ENCODE data around the gene CCN6.
"Not testable (repeated sequence)": the region's sequence is repeated elsewhere in the genome, so short reads cannot be mapped to it uniquely, and the experiment has no call there.

CCN6 gene

GRCh38 chr6:112049996-112050395 lies 3.9 kb upstream of the CCN6 start:
- DNase-seq (ENCODE audit: low read depth, low spot score), result no peak

DNA sequence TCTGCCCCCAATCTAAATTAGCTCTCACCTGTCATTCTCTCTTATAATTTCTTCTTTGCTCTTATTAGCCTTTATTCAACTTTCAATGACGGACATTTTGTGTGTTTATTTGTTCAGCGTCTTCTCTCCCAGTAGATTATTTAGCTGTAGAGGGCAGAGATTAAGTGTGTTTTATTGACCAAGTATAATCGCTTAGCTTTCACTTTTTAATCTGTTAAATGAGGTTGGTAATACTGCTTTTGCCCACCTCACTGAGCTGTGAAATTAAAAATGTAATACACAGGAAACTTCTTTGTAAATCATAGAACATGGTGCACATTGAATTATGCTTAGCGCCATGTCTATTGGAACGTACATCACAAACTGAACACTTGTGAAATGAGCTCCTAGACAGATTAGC lies 3.5 kb upstream of the CCN6 start:
- DNase-seq (ENCODE audit: low read depth, low spot score), result no peak

- not testable (repeated sequence) for DNase-seq (ENCODE audit: low read depth, low spot score)
Observed at GRCh38 chr6:112051251-112051740, 2.6 kb upstream of the CCN6 start.

- DNase-seq (ENCODE audit: low read depth, low spot score), result no peak
Observed at GRCh38 chr6:112054555-112055190, 769 bp downstream of the CCN6 start.

- DNase-seq (ENCODE audit: low read depth, low spot score), result no peak
Observed at GRCh38 chr6:112058243-112059032, 4.5 kb downstream of the CCN6 start.

DNA sequence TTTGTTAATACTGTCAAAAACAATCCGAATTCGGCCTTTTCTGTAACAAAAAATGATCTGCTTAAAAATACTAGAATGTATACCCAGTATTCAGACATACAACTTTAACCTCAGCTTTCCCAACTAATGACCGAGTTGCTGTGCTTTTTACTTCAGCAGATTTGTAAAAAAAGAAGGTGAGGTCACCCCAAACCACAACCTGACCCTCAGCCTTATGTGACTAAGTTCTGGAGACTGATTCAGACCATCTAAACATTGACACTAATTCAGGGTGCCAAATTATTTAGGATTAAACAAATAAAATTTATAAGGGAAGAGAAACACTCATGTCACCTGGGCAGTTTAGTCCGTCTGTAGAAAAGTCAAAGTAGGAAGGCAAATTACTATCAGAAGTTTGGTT lies 7.7 kb downstream of the CCN6 start:
- DNase-seq (ENCODE audit: low read depth, low spot score), result peak; percentile 22

GRCh38 chr6:112062966-112063365 lies 9.1 kb downstream of the CCN6 start:
- no peak for DNase-seq (ENCODE audit: low read depth, low spot score)

GRCh38 chr6:112065426-112065986 lies 11.6 kb downstream of the CCN6 start:
- no peak for DNase-seq (ENCODE audit: low read depth, low spot score)

DNA sequence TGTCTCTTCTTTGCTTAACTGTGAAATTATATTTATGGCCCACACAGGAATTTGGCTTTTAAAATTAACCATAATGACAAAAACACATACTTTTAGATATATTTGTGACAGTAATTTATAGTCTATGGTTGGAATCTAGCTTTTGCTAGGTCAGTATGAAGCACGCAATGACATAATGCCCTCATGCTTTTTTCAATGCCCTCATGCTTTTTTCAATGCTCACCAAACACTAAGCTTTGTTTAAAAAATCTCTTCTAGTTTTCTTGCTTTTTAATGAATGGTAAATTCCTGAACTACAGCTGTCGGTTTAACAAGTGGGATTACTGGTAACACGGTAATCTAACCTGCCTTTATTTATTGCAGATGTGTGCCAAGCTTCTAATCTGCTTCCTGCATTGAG lies 12.7 kb downstream of the CCN6 start:
- no peak for DNase-seq (ENCODE audit: low read depth, low spot score)

DNA sequence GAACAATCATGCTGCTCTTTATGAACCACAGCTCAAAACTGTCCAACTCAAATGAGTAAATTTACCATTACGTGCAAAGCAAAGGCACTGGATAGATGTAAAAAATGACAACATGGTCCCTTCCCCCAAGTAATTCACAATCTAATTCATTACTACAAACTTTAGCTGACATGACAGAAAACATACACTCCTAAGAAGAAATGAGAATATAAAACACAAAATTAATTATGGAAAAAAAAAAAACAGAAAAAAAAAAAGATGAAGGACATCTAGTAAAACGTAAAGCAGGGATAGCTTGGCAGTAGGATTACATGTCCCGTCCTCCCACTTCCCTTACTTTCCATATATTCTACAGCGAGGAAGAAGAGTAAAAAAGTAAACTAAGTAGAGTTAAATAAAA lies 27.7 kb downstream of the CCN6 start:
- no peak for DNase-seq (ENCODE audit: low read depth, low spot score)

DNA sequence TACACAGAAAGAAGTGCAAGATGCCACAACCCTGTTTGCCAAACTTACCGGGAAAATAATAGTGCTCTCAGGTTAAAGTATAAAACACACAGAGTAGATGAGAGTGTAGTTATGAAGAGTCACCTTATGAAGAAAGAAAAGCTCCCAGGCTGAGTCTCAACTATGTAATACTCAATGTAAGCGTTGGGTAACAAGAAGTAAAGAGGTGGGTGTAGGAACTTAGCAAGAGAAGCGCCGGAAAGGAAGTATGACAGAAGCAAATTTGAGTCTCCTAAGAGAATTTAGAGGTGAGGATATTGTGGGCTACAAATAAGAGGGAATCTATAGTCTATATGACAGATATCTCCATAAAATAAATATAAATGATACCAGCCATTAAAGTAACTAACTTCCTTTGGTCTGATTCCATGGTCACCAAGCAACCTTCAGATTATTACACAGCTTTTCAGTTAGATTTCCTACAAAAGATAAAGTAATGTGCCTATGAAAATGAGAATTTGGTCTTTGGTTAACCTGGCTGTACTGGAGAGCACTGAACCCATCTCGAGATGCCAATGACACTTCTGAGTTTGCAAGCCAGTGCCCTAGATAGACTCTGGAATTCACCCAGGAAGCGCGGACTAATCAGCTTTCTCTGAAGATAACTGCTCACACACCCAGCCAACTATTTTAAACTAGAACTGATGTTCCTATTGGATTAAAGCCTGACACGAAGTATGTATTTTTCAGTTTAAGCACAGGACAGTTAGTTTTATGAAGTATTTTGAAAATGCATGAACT lies 31.6 kb downstream of the CCN6 start:
- no peak for DNase-seq (ENCODE audit: low read depth, low spot score)

DNA sequence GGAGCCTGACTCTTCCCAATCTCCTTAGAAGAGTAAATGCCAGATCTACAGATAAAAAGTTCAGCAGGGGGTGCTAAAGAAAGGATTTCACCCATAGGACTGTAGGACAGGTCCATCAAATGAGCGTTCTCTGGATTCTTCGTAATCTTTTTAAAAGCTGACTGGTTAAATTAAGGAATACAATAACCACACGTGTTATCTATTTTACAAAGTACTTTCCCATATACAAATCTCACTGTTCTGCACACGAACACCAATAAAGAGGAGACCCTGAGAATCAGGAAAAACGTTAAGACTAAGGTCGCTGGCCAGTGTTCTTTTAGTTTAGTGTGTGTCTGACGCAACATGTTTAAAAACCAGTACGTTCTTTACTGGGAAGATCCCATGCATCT lies 32.8 kb downstream of the CCN6 start:
- DNase-seq (ENCODE audit: low read depth, low spot score), result peak; percentile 54

DNA sequence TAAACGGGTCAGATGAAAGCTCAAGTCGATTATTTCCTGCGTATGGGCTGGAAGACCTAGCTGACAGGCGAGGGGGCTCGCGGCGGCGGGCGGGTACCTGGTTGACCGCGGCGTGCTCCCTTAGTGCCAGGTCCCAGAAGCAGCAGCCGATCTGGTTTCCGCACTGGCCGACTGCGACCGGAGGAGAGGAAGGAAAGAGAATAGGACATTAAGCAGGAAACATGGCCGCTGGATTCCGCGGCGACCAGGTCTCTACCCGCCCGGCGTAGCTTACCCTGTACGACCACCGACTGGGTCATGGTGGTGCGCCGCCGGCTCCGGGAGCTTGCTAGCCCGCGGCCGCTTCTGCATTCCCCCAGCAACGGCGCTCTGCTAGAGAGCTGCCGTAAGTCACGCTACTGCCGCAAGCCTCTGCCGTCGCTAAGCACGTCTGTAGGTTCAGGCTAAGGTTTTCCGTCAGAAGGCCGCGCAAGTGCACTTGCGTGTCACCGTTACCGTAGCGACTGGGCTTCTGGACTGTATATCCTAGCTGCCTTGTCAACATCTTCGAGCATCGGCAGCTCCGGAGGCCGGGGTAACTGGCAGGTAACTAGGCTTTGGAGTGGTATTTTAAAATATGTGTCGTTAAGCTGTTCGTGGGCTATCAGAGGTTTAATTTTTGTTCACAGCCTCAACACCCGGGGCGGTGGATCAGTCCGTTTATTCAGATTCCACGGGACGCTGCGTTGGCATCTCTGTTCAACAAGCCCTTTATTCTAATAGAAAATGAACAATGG lies 33.4 kb downstream of the CCN6 start, which contains the start of the genes FAM229B and TUBE1:
Gene FAM229B, plus strand, starts transcription at position 456 of the 776 bp plus-strand sequence. CDS start 11,693 bp downstream, outside the sequence.
Gene TUBE1, minus strand, starts transcription at position 347 of the 776 bp plus-strand sequence. Its CDS starts 48 bp downstream, at position 299.
- peak; percentile 98 for DNase-seq (ENCODE audit: low read depth, low spot score)

- DNase-seq (ENCODE audit: low read depth, low spot score), result no peak
Observed at GRCh38 chr6:112087916-112088315, 34.0 kb downstream of the CCN6 start.

DNA sequence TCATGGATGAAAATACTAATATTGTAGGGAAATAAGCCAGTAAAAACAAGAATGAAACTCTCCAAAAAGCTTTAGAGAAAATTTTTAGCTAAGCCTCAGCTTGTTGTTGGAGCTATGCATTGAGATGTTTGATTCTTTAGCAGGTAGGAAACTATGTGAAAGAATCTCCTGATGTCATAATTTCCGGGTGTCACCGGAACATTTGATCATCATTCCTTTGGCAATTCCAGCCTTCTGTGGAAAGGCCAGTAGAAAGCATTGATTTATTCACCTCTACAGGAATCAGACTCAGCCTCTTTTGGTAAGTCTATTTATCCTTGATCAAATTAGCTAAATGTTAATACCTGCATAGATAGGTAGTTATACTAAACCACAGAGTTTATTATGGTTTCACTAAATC lies 43.0 kb downstream of the CCN6 start:
- DNase-seq (ENCODE audit: low read depth, low spot score), result no peak

DNA sequence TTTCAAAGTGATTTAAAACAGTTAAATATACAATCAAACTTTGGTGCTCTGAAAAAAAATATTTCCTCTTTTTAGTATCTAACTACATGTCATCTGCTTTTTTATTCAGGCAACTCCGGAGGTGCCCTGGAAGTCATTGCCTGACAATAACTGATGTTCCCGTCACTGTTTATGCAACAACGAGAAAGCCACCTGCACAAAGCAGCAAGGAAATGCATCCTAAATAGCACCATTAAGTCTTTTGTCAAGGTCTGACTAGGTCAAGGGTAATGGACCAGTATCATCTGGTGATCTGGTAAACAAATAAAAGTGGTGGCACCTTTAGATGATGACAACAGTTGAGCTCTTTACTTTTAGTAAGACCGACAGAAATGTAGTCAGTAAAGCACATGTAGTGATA lies 46.7 kb downstream of the CCN6 start:
- no peak for DNase-seq (ENCODE audit: low read depth, low spot score)

DNA sequence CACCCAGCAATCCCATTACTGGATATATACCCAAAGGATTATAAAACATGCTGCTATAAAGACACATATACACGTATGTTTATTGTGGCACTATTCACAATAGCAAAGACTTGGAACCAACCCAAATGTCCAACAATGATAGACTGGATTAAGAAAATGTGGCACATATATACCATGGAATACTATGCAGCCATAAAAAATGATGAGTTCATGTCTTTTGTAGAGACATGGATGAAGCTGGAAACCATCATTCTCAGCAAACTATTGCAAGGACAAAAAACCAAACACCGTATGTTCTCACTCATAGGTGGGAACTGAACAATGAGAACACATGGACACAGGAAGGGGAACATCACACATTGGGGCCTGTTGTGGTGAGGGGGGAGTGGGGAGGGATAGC lies 52.1 kb downstream of the CCN6 start:
- not testable (repeated sequence) for DNase-seq (ENCODE audit: low read depth, low spot score)

- no peak for DNase-seq (ENCODE audit: low read depth, low spot score)
Observed at GRCh38 chr6:112106562-112106961, 52.7 kb downstream of the CCN6 start.

GRCh38 chr6:112109262-112109661 lies 55.4 kb downstream of the CCN6 start:
- DNase-seq (ENCODE audit: low read depth, low spot score), result no peak

- DNase-seq (ENCODE audit: low read depth, low spot score), result no peak
Observed at GRCh38 chr6:112113431-112113830, 59.5 kb downstream of the CCN6 start.

GRCh38 chr6:112113918-112114317 lies 60.0 kb downstream of the CCN6 start:
- no peak for DNase-seq (ENCODE audit: low read depth, low spot score)

Measured in astrocyte of the hippocampus (primary cell).